ENCODE results near the gene UNC13D. TPM values are rescaled to one million over a fixed set of nuclear protein-coding genes. Genes with fewer than 3 reads are reported as not detected.

Gene UNC13D
- total RNA-seq, 1 experiment from 2014 or later = 12.7 TPM

GRCh38 chr17:75822800-75823166, 21.4 kb downstream of the UNC13D start:
- no peak overlapping the region for H3K4me3 ChIP-seq (ENCODE audit: low read depth in 2 of 2, low read length in 2 of 2)
- ATAC-seq (no peak), DNase-seq (ENCODE audit: low read depth, low spot score) (no peak)
- no TSS peak for BruUV-seq (replicated peaks)
- intact Hi-C loops (cut with micrococcal nuclease; ENCODE audit: unreplicated experiment) (no loop called here), in situ Hi-C loops (cut with HindIII; ENCODE audit: low pct_unique_long_range_greater_than_20kb, low sequenced_read_pairs) (no loop called here)
- H3K27me3 ChIP-seq (ENCODE audit: control insufficient read depth, insufficient read depth, low read length) = no peaks in the 10 kb centered on the region
- no peak overlapping the region for H3K27ac ChIP-seq (ENCODE audit: low read length)
- H3K4me1 ChIP-seq (ENCODE audit: control insufficient read depth, insufficient read depth, low read length) = no peaks in the 10 kb centered on the region
- ChIA-PET POLR2A (no interaction called here), CTCF (no interaction called here)
- no peaks in the 10 kb centered on the region for H3K9me3 ChIP-seq (ENCODE audit: control insufficient read depth, insufficient read depth, low read depth, low read length)
- no peaks in the 10 kb centered on the region; the same call in 1 of the 2 replicates for H3K36me3 ChIP-seq (ENCODE audit: control insufficient read depth, insufficient read depth, low read length)
- TF ChIP-seq POLR2AphosphoS5 (IDR thresholded peaks at IDR 0.05; ENCODE audit: low read depth, low read length) (no peak), TCF7L2 (IDR thresholded peaks at IDR 0.05; ENCODE audit: low read depth, low read length) (no peak), SIN3A (IDR thresholded peaks at IDR 0.05; ENCODE audit: borderline replicate concordance, insufficient read depth, low read depth, low read length) (no peak), CTCF (IDR thresholded peaks at IDR 0.05) (no peak), REST (IDR thresholded peaks at IDR 0.05; ENCODE audit: insufficient read depth in 1 of 2, low read depth in 2 of 2, low read length in 1 of 2) (no peak)

- ChIA-PET CTCF (no interaction called here), POLR2A (no interaction called here)
- intact Hi-C loops (cut with micrococcal nuclease; ENCODE audit: unreplicated experiment) = no loop called here
- H3K27ac ChIP-seq (ENCODE audit: low read length) = no peak overlapping the region
- in situ Hi-C loops (cut with HindIII; ENCODE audit: low pct_unique_long_range_greater_than_20kb, low sequenced_read_pairs) = no loop called here
- no peaks in the 10 kb centered on the region for H3K4me1 ChIP-seq (ENCODE audit: control insufficient read depth, insufficient read depth, low read length)
- DNase-seq (ENCODE audit: low read depth, low spot score) (no peak), ATAC-seq (no peak)
- H3K36me3 ChIP-seq (ENCODE audit: control insufficient read depth, insufficient read depth, low read length) = no peaks in the 10 kb centered on the region; the same call in 1 of the 2 replicates
- no peaks in the 10 kb centered on the region for H3K27me3 ChIP-seq (ENCODE audit: control insufficient read depth, insufficient read depth, low read length)
- no TSS peak for BruUV-seq (replicated peaks)
- H3K4me3 ChIP-seq (ENCODE audit: low read depth in 2 of 2, low read length in 2 of 2) = no peak overlapping the region
- TF ChIP-seq REST (IDR thresholded peaks at IDR 0.05; ENCODE audit: insufficient read depth in 1 of 2, low read depth in 2 of 2, low read length in 1 of 2) (no peak), CTCF (IDR thresholded peaks at IDR 0.05) (no peak), POLR2AphosphoS5 (IDR thresholded peaks at IDR 0.05; ENCODE audit: low read depth, low read length) (no peak), TCF7L2 (IDR thresholded peaks at IDR 0.05; ENCODE audit: low read depth, low read length) (no peak), SIN3A (IDR thresholded peaks at IDR 0.05; ENCODE audit: borderline replicate concordance, insufficient read depth, low read depth, low read length) (no peak)
- H3K9me3 ChIP-seq (ENCODE audit: control insufficient read depth, insufficient read depth, low read depth, low read length) = no peaks in the 10 kb centered on the region
Measured at GRCh38 chr17:75822119-75822799, 21.9 kb downstream of the UNC13D start.
